Breast epithelium (tissue), 4 donors: ENCODE results near the gene NUCKS1. TPM values are rescaled to one million over a fixed set of nuclear protein-coding genes. Genes with fewer than 3 reads are reported as not detected.

Experiments used
- DNase-seq, 2 donors: peaks; one replicate each; pipeline ENCODE4 v3.0.0-alpha.2; 2019; ENCODE audit warnings: low spot score in 2 of 2
- H3K27ac ChIP-seq, 2 donors: fragments of 200-600 bp; sonication (generic) in 1 of 2; one replicate each; pipeline ENCODE4 v1.5.1; 2016 to 2019; ENCODE audit warnings: mild to moderate bottlenecking in 1 of 2
- H3K27me3 ChIP-seq, 2 donors: fragments of 200-600 bp; sonication (generic) in 1 of 2; one replicate each; pipeline versions ENCODE4 v1.5.1 to v1.6.0; 2017 to 2019; ENCODE audit warnings: control low read depth in 1 of 2, mild to moderate bottlenecking in 1 of 2
- H3K36me3 ChIP-seq: fragments of 200-600 bp; one replicate; pipeline ENCODE4 v1.5.1; 2019
- H3K4me1 ChIP-seq, 2 donors: fragments of 200-600 bp; sonication (generic); one replicate each; pipeline ENCODE4 v1.5.1; 2016 to 2019; ENCODE audit warnings: control low read depth in 1 of 2
- H3K4me3 ChIP-seq, 3 donors: fragments of 200-600 bp; sonication (generic); 1 replicate in 2 of 3; 2 replicates in 1 of 3; pipeline ENCODE4 v1.5.1; 2016 to 2019; ENCODE audit warnings: mild to moderate bottlenecking in 3 of 3, moderate library complexity in 2 of 3
- H3K9me3 ChIP-seq, 2 donors: fragments of 200-600 bp; sonication (generic) in 1 of 2; one replicate each; pipeline ENCODE4 v1.5.1; 2016 to 2019; ENCODE audit warnings: control low read depth in 1 of 2
- CTCF ChIP-seq, 3 donors: fragments of 450-650 bp; IDR thresholded peaks; one replicate each; pipeline ENCODE4 v1.5.1; 2016 to 2017; ENCODE audit warnings: antibody characterized with exemption in 3 of 3, mild to moderate bottlenecking in 3 of 3, moderate library complexity in 3 of 3
- POLR2A ChIP-seq: fragments of 450-650 bp; IDR thresholded peaks from one replicate; pipeline ENCODE4 v1.6.1; 2016; ENCODE audit warnings: antibody characterized with exemption, mild to moderate bottlenecking, moderate library complexity
- POLR2AphosphoS5 ChIP-seq, 3 donors: sonication (generic); formaldehyde crosslinking; IDR thresholded peaks; one replicate each; pipeline ENCODE4 v1.6.1; 2017; ENCODE audit warnings: antibody characterized with exemption in 3 of 3
- intact Hi-C: fragments of 100-400 bp; cut with DNase I; formaldehyde crosslinking; loops from one replicate; pipeline ENCODE4 v1.15.1; 2023; ENCODE audit warnings: low total_unique reads
- total RNA-seq, 3 donors: library from RNA; depleted of rRNA; stranded (reverse); fragments of >200 nt; gene quantifications; one replicate each; pipeline ENCODE4 v1.1.0, GENCODE V29; 2016

The NUCKS1 gene
- total RNA-seq, 3 donors from 2014 or later, result 80.6 to 188 (median 86.9) TPM

- no peaks in the 10 kb centered on the region for H3K4me1 ChIP-seq
- intact Hi-C loops, result loop anchor here (5.0 kb wide), 1 partner anchor 467 kb away; no protein-coding TSS in a partner anchor
- H3K27ac ChIP-seq, result no peak overlapping the region
- no peaks in the 10 kb centered on the region for H3K27me3 ChIP-seq
- no peak for DNase-seq
- no peaks in the 10 kb centered on the region for H3K9me3 ChIP-seq
- no peak overlapping the region for H3K4me3 ChIP-seq
- H3K36me3 ChIP-seq, result no peaks in the 10 kb centered on the region
- no peak for TF ChIP-seq POLR2AphosphoS5 (IDR thresholded peaks at IDR 0.05)
- TF ChIP-seq CTCF (IDR thresholded peaks at IDR 0.05), result no peak
- no peak for TF ChIP-seq POLR2A
Measured at GRCh38 chr1:205764578-205764977, 14.6 kb upstream of the NUCKS1 start.

DNA sequence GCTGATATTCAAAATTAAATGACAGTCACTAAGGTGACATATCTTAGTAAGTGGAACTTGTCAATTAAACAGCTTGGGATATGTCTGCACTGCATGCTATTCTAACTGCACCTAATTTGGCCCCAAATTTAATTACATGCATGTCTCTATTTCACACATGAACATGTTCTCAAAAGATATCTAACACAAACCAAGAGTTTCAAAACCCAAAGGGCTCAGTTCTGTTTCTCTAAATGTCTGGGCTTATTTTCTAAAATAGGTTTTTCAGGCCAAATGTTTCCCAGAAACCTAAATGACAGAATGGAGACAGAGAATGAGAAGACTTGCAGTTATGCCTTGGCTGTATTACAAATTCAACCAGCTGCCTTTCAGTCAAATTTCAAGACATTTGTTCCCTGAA, 14.0 kb upstream of the NUCKS1 start:
- intact Hi-C loops, result loop anchor here (5.0 kb wide), 1 partner anchor 467 kb away; no protein-coding TSS in a partner anchor
- Histone ChIP-seq H3K9me3 (no peaks in the 10 kb centered on the region), H3K4me3 (no peak overlapping the region), H3K27me3 (no peaks in the 10 kb centered on the region), H3K4me1 (no peaks in the 10 kb centered on the region), H3K27ac (no peak overlapping the region), H3K36me3 (no peaks in the 10 kb centered on the region)
- TF ChIP-seq POLR2AphosphoS5 (IDR thresholded peaks at IDR 0.05) (no peak), POLR2A (no peak), CTCF (IDR thresholded peaks at IDR 0.05) (no peak)
- DNase-seq, result no peak

- intact Hi-C loops, result loop anchor here (5.0 kb wide), 1 partner anchor 463 kb away; no protein-coding TSS in a partner anchor
- DNase-seq, result no peak
- no peaks in the 10 kb centered on the region for H3K36me3 ChIP-seq
- H3K27me3 ChIP-seq, result no peaks in the 10 kb centered on the region
- no peak overlapping the region for H3K4me3 ChIP-seq
- TF ChIP-seq CTCF (IDR thresholded peaks at IDR 0.05), result no peak
- no peak for TF ChIP-seq POLR2AphosphoS5 (IDR thresholded peaks at IDR 0.05)
- no peak for TF ChIP-seq POLR2A
- H3K4me1 ChIP-seq, result no peaks in the 10 kb centered on the region
- no peak overlapping the region for H3K27ac ChIP-seq
- no peaks in the 10 kb centered on the region for H3K9me3 ChIP-seq
Measured at GRCh38 chr1:205760606-205761005, 10.6 kb upstream of the NUCKS1 start.

DNA sequence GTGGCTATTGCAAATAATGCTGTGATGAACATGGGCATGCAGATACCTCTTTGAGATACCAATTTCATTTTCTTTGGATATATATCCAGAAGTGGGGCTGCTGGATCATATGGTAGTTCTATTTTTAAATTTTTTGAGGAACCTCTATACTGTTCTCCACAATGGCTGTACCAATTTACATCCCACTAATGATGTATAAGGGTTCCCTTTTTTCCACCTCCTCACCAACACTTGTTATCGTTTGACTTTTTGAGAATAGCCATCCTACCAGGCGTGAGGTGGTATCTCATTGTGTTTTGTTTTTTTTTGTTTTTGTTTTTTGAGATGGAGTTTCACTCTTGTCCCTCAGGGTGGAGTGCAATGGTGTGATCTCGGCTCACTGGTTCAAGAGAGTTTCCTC, 6.6 kb upstream of the NUCKS1 start:
- Histone ChIP-seq H3K36me3 (no peaks in the 10 kb centered on the region), H3K4me1 (no peaks in the 10 kb centered on the region), H3K9me3 (no peaks in the 10 kb centered on the region), H3K27me3 (no peaks in the 10 kb centered on the region), H3K4me3 (no peak overlapping the region), H3K27ac (no peak overlapping the region)
- intact Hi-C loops, result no loop called here
- no peak for DNase-seq
- no peak for TF ChIP-seq CTCF (IDR thresholded peaks at IDR 0.05)
- no peak for TF ChIP-seq POLR2A
- no peak for TF ChIP-seq POLR2AphosphoS5 (IDR thresholded peaks at IDR 0.05)

DNA sequence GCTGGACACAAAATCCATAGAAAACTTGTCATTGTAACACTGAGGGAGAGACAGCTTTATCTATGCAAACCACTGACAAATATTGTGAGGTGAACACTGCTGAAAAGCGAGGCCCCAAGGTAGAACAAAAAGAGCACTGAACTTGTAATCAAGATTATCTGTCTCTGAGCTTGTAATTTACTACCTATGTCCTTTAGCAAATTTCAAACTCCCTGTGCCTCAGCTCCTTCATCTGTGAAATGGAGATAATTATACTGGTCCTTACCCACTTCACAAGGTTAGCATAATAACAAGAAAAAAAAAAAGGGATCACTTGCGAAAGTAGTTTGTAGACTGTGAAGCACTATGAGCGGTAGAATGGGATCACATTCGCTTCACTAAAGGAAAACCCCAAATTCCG, 4.9 kb upstream of the NUCKS1 start:
- Histone ChIP-seq H3K27ac (no peak overlapping the region), H3K4me3 (no peak overlapping the region), H3K9me3 (no peaks in the 10 kb centered on the region), H3K27me3 (no peaks in the 10 kb centered on the region), H3K36me3 (no peaks in the 10 kb centered on the region), H3K4me1 (no peaks in the 10 kb centered on the region)
- TF ChIP-seq CTCF (IDR thresholded peaks at IDR 0.05), result no peak
- TF ChIP-seq POLR2AphosphoS5 (IDR thresholded peaks at IDR 0.05), result no peak
- intact Hi-C loops, result no loop called here
- DNase-seq, result no peak
